Activated naive CD8-positive, alpha-beta T cell treated with anti-CD3 and anti-CD28 coated beads for 36 hours (primary cell): ENCODE data around the gene SCIMP. TPM values are rescaled to one million over a fixed set of nuclear protein-coding genes. Genes with fewer than 3 reads are reported as not detected.
"Not testable (repeated sequence)": the region's sequence is repeated elsewhere in the genome, so short reads cannot be mapped to it uniquely, and the experiment has no call there.

ENCODE experiments used
- DNase-seq: peaks from one replicate; pipeline ENCODE4 v3.0.0; 2021
- H3K27ac Mint-ChIP-seq: one replicate; pipeline ENCODE4 v1.8.0; 2022; ENCODE audit warnings: mild to moderate bottlenecking, moderate library complexity, mixed read lengths
- H3K27me3 Mint-ChIP-seq: one replicate; pipeline ENCODE4 v1.8.0; 2022; ENCODE audit warnings: mild to moderate bottlenecking, mixed read lengths
- H3K36me3 Mint-ChIP-seq: one replicate; pipeline ENCODE4 v1.8.0; 2021; ENCODE audit warnings: mild to moderate bottlenecking, mixed read lengths
- H3K4me1 Mint-ChIP-seq: one replicate; pipeline ENCODE4 v1.8.0; 2021; ENCODE audit warnings: mixed read lengths
- H3K4me3 Mint-ChIP-seq: one replicate; pipeline ENCODE4 v1.8.0; 2022; ENCODE audit warnings: mild to moderate bottlenecking, moderate library complexity, mixed read lengths
- H3K9me3 Mint-ChIP-seq: one replicate; pipeline ENCODE4 v1.8.0; 2022; ENCODE audit warnings: mixed read lengths
- total RNA-seq, 2 experiments: library from RNA; stranded (reverse); gene quantifications; one replicate each; pipeline ENCODE4 v1.2.3, GENCODE V29; 2021

The SCIMP gene
- total RNA-seq, 2 experiments from 2014 or later: not detected

GRCh38 chr17:5217562-5217961 is 17.1 kb downstream of the SCIMP start:
- H3K4me1 Mint-ChIP-seq: peaks cover 16% of the 10 kb centered on the region
- DNase-seq, H3K27ac Mint-ChIP-seq, H3K36me3 Mint-ChIP-seq, H3K4me3 Mint-ChIP-seq, H3K27me3 Mint-ChIP-seq, H3K9me3 Mint-ChIP-seq: not testable (repeated sequence)

GRCh38 chr17:5211458-5211857 is 23.2 kb downstream of the SCIMP start:
- no peaks in the 10 kb centered on the region for H3K9me3 Mint-ChIP-seq
- H3K4me3 Mint-ChIP-seq: no peak overlapping the region
- H3K4me1 Mint-ChIP-seq: peaks cover 21% of the 10 kb centered on the region
- DNase-seq: no peak
- H3K27me3 Mint-ChIP-seq: no peaks in the 10 kb centered on the region
- peak overlapping the region; percentile 54 for H3K27ac Mint-ChIP-seq
- no peaks in the 10 kb centered on the region for H3K36me3 Mint-ChIP-seq

- Mint-ChIP-seq H3K4me1 (peaks cover 21% of the 10 kb centered on the region), H3K27me3 (no peaks in the 10 kb centered on the region), H3K4me3 (no peak overlapping the region), H3K36me3 (no peaks in the 10 kb centered on the region), H3K9me3 (no peaks in the 10 kb centered on the region), H3K27ac (peak overlapping the region; percentile 54)
- no peak for DNase-seq
Observed at GRCh38 chr17:5210614-5211252, 23.9 kb downstream of the SCIMP start.

DNA sequence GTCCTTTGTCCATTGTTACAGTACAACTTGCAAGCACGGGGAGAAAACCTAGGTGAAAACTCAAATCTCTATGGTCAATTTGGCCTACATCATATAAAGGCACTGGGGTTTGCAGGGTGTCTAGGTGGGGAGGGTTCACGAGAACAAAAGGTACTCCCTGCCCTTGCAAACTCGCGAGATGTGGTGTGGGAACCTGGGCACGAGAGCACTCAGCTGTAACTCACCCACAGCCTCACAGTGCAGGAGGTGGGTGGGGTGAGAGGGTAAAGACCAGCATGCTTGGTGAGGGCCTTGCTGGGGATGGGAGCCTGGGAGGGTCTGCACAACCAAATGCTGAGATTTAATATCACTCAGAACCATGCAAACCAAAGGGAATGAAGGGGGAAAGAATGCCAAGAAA is 24.6 kb downstream of the SCIMP start:
- Mint-ChIP-seq H3K27me3 (no peaks in the 10 kb centered on the region), H3K4me1 (peaks cover 21% of the 10 kb centered on the region), H3K9me3 (no peaks in the 10 kb centered on the region), H3K4me3 (no peak overlapping the region), H3K27ac (no peak overlapping the region), H3K36me3 (no peaks in the 10 kb centered on the region)
- no peak for DNase-seq

DNA sequence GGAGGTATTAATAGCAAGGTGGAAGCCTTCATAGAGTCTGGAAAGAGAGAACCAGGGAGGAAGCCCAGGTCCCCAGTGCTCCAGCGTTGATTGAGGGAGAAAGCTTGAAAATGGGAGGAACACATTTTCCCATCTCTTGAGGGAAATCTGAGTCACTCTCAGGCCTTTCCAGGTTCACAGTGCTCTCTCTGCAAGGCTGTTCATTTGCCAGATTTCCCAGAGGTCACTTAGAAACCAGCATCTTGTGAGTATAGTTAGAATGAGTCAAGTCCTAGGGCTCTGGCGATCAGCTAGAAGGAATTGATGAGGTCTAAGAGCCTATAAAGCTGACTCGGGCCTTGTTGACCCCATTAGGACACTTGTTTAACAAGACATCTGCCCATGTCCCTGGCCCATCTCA is 25.3 kb downstream of the SCIMP start:
- H3K27me3 Mint-ChIP-seq: no peaks in the 10 kb centered on the region
- no peak overlapping the region for H3K4me3 Mint-ChIP-seq
- no peak for DNase-seq
- H3K9me3 Mint-ChIP-seq: no peaks in the 10 kb centered on the region
- H3K27ac Mint-ChIP-seq: no peak overlapping the region
- H3K4me1 Mint-ChIP-seq: peaks cover 21% of the 10 kb centered on the region
- no peaks in the 10 kb centered on the region for H3K36me3 Mint-ChIP-seq

GRCh38 chr17:5203908-5204294 is 30.8 kb downstream of the SCIMP start:
- no peak for DNase-seq
- H3K27ac Mint-ChIP-seq: no peak overlapping the region
- no peak overlapping the region for H3K4me3 Mint-ChIP-seq
- H3K36me3 Mint-ChIP-seq: peaks cover 6% of the 10 kb centered on the region
- no peaks in the 10 kb centered on the region for H3K9me3 Mint-ChIP-seq
- H3K27me3 Mint-ChIP-seq: no peaks in the 10 kb centered on the region
- H3K4me1 Mint-ChIP-seq: peaks cover 9% of the 10 kb centered on the region

- Mint-ChIP-seq H3K9me3 (no peaks in the 10 kb centered on the region), H3K36me3 (peaks cover 6% of the 10 kb centered on the region), H3K4me3 (no peak overlapping the region), H3K27ac (no peak overlapping the region), H3K4me1 (peaks cover 10% of the 10 kb centered on the region), H3K27me3 (no peaks in the 10 kb centered on the region)
- no peak for DNase-seq
Observed at GRCh38 chr17:5203178-5203907, 31.3 kb downstream of the SCIMP start.

- Mint-ChIP-seq H3K36me3 (peaks cover 8% of the 10 kb centered on the region), H3K4me1 (peaks cover 17% of the 10 kb centered on the region), H3K4me3 (no peak overlapping the region), H3K9me3 (no peaks in the 10 kb centered on the region), H3K27ac (no peak overlapping the region), H3K27me3 (no peaks in the 10 kb centered on the region)
- no peak for DNase-seq
Observed at GRCh38 chr17:5201011-5201410, 33.6 kb downstream of the SCIMP start.

DNA sequence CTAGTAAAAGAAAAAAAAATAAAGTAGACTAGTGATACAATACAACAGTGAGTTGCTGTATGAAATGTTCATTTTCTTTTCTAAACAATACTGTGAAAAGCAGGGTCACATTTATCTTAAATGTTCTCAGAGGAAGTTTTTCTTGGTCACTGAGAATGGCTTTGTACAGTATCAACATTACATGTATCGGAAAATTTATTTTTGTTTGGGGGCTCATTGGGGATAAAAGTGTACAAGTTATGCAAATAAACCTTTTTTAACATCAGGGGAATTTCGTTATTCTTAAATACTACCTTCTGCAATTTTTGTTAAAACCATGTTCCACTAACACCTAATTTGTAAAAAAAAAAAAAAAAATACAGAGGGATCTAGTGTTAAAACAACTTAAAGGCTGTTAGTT is 34.3 kb downstream of the SCIMP start:
- H3K36me3 Mint-ChIP-seq: peaks cover 8% of the 10 kb centered on the region
- no peak overlapping the region for H3K27ac Mint-ChIP-seq

DNA sequence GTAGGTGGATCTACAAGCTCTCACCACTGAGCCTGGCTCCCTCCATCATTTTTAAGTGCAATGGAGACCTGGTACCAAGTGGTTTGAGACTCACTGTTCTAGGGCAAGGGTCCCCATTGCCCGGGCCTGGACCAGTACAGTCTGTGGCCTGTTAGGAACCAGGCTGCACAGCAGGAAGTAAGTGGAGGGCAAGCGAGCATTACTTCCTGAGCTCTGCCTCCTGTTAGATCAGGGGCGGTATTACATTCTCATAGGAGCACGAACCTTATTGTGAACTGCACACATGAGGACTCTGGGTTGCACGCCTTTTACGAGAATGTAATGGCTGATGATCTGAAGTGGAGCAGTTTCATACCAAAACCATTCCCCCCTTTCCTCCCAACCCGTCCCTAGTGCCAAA is 36.2 kb downstream of the SCIMP start:
- DNase-seq: no peak
- no peak overlapping the region for H3K4me3 Mint-ChIP-seq
- H3K36me3 Mint-ChIP-seq: peaks cover 2% of the 10 kb centered on the region
- H3K27ac Mint-ChIP-seq: no peak overlapping the region
- no peaks in the 10 kb centered on the region for H3K27me3 Mint-ChIP-seq
- H3K9me3 Mint-ChIP-seq: no peaks in the 10 kb centered on the region
- H3K4me1 Mint-ChIP-seq: peaks cover 10% of the 10 kb centered on the region

More for the DNA sequence above, 34.3 kb downstream of the SCIMP start:
- Mint-ChIP-seq H3K9me3 (no peaks in the 10 kb centered on the region), H3K27me3 (no peaks in the 10 kb centered on the region), H3K4me1 (peaks cover 17% of the 10 kb centered on the region), H3K4me3 (no peak overlapping the region)
- no peak for DNase-seq

DNA sequence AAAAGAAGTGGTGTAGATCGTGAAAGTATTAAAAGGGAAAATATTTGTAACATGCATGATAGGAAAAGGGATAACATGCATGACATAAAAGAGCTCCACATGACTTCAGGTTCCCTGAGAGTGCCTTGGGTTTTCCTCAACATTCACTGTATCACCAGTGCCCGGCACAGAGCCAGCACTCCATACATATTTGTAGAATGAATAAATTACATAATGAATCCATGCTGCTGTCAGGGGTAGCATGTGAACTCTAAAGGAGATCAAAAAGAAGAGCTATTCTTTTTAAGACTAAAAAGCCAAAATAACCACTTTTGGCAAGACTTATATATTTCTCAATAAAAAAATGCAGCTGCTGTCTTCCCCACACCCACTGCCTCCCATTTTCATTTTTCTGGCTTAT is 40.3 kb downstream of the SCIMP start:
- DNase-seq: no peak
- Mint-ChIP-seq H3K9me3 (peaks cover 13% of the 10 kb centered on the region), H3K4me3 (no peak overlapping the region), H3K27ac (peak overlapping the region; percentile 66), H3K27me3 (no peaks in the 10 kb centered on the region), H3K36me3 (peaks cover 25% of the 10 kb centered on the region), H3K4me1 (peaks cover 31% of the 10 kb centered on the region)

- DNase-seq: peak; percentile 99
- H3K4me1 Mint-ChIP-seq: peaks cover 23% of the 10 kb centered on the region
- peaks cover 26% of the 10 kb centered on the region for H3K9me3 Mint-ChIP-seq
- H3K36me3 Mint-ChIP-seq: peaks cover 43% of the 10 kb centered on the region
- H3K27me3 Mint-ChIP-seq: no peaks in the 10 kb centered on the region
- peak within 1 kb of the TSS; percentile 89 for H3K27ac Mint-ChIP-seq
- peak within 1 kb of the TSS; percentile 94 for H3K4me3 Mint-ChIP-seq
Observed at GRCh38 chr17:5191541-5192417, 42.9 kb downstream of the SCIMP start, which contains the start of gene ZNF594. Gene ZNF594, minus strand, starts transcription at chr17:5191868. Its CDS starts 7,612 bp downstream, at chr17:5184256.

GRCh38 chr17:5184288-5184687 is 50.4 kb downstream of the SCIMP start:
- no peak overlapping the region for H3K27ac Mint-ChIP-seq
- H3K36me3 Mint-ChIP-seq: peaks cover 87% of the 10 kb centered on the region
- H3K27me3 Mint-ChIP-seq: no peaks in the 10 kb centered on the region
- H3K9me3 Mint-ChIP-seq: peaks cover 70% of the 10 kb centered on the region
- H3K4me1 Mint-ChIP-seq: no peaks in the 10 kb centered on the region
- H3K4me3 Mint-ChIP-seq: no peak overlapping the region
- no peak for DNase-seq

DNA sequence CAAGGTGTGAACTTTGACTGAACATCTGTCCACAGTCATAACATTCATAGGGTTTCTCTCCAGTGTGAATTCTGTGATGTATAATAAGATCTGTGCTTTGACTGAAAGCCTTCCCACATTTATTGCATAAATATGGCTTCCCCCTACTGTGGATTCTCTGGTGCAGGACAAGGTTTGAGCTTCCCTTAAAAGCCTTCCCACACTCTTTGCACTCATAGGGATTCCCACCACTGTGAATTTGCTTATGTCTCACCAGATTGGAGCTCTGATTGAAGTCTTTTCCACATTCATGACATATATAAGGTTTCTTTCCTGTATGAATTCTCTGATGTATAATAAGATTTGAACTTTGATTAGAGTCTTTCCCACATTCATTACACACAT is 51.3 kb downstream of the SCIMP start:
- Mint-ChIP-seq H3K4me3 (no peak overlapping the region), H3K9me3 (peaks cover 73% of the 10 kb centered on the region), H3K4me1 (no peaks in the 10 kb centered on the region)

More for the DNA sequence above, 51.3 kb downstream of the SCIMP start:
- H3K36me3 Mint-ChIP-seq: peaks cover 89% of the 10 kb centered on the region
- no peak overlapping the region for H3K27ac Mint-ChIP-seq
- DNase-seq: no peak
- no peaks in the 10 kb centered on the region for H3K27me3 Mint-ChIP-seq
